ENCODE results near the gene TLE2.
A peak's percentile ranks its signal among the peaks of the same experiment; 100 is the strongest.
"Not testable (repeated sequence)": the region's sequence is repeated elsewhere in the genome, so short reads cannot be mapped to it uniquely, and the experiment has no call there.

Gene TLE2

GRCh38 chr19:3055741-3056416 is 26.8 kb upstream of the TLE2 start:
- DNase-seq: no peak

- no peak for DNase-seq
Measured at GRCh38 chr19:3054972-3055740, 26.1 kb upstream of the TLE2 start.

GRCh38 chr19:3054265-3054971 is 25.3 kb upstream of the TLE2 start:
- DNase-seq: no peak

- no peak for DNase-seq
Measured at GRCh38 chr19:3053780-3054179, 24.7 kb upstream of the TLE2 start.

- DNase-seq: no peak
Measured at GRCh38 chr19:3053218-3053621, 24.1 kb upstream of the TLE2 start.

GRCh38 chr19:3050016-3050415 is 20.9 kb upstream of the TLE2 start:
- DNase-seq: not testable (repeated sequence)

- DNase-seq: no peak
Measured at GRCh38 chr19:3049089-3049488, 20.0 kb upstream of the TLE2 start.

GRCh38 chr19:3048190-3048533 is 19.1 kb upstream of the TLE2 start:
- DNase-seq: no peak

- DNase-seq: peak; percentile 77
Measured at GRCh38 chr19:3047496-3048189, 18.6 kb upstream of the TLE2 start.

- peak; percentile 34 for DNase-seq
Measured at GRCh38 chr19:3046698-3047495, 17.8 kb upstream of the TLE2 start.

GRCh38 chr19:3045885-3046697 is 17.0 kb upstream of the TLE2 start:
- DNase-seq: no peak

- DNase-seq: no peak
Measured at GRCh38 chr19:3045191-3045590, 16.1 kb upstream of the TLE2 start.

GRCh38 chr19:3042621-3043267 is 13.7 kb upstream of the TLE2 start:
- DNase-seq: no peak

- no peak for DNase-seq
Measured at GRCh38 chr19:3041761-3042620, 12.9 kb upstream of the TLE2 start.

- DNase-seq: no peak
Measured at GRCh38 chr19:3041327-3041726, 12.2 kb upstream of the TLE2 start.

GRCh38 chr19:3039641-3040077 is 10.6 kb upstream of the TLE2 start:
- no peak for DNase-seq

GRCh38 chr19:3039125-3039524 is 10.0 kb upstream of the TLE2 start:
- DNase-seq: no peak

- no peak for DNase-seq
Measured at GRCh38 chr19:3038214-3038613, 9.1 kb upstream of the TLE2 start.

GRCh38 chr19:3036977-3037544 is 8.0 kb upstream of the TLE2 start:
- DNase-seq: not testable (repeated sequence)
